Body of pancreas (tissue), 4 donors: ENCODE measurements around the gene MOAP1. TPM values are rescaled to one million over a fixed set of nuclear protein-coding genes. Genes with fewer than 3 reads are reported as not detected.

Source experiments
- ATAC-seq: fragments of 150-250 bp; one replicate; pipeline ENCODE4 v1.9.1; 2016
- DNase-seq, 4 donors: peaks; one replicate each; pipeline ENCODE4 v3.0.0-alpha.2; 2019
- H3K27ac ChIP-seq, 4 donors: fragments of 200-600 bp; sonication (generic); 1 replicate in 3 of 4; 2 replicates in 1 of 4; pipeline versions ENCODE4 v1.5.1 to v1.6.1; 2016 to 2019; ENCODE audit warnings: mild to moderate bottlenecking in 1 of 4, mixed read lengths in 1 of 4, moderate library complexity in 1 of 4
- H3K27me3 ChIP-seq, 2 donors: fragments of 200-600 bp; sonication (generic); one replicate each; pipeline ENCODE4 v1.6.0; 2016; ENCODE audit warnings: mild to moderate bottlenecking in 1 of 2
- H3K36me3 ChIP-seq, 2 donors: fragments of 200-600 bp; sonication (generic); replicated peaks in 1 of 2; 2 replicates each; pipeline ENCODE4 v1.5.1; 2016; ENCODE audit warnings: low read depth in 2 of 2; ENCODE audit not compliant: insufficient read depth in 1 of 2
- H3K4me1 ChIP-seq: fragments of 200-600 bp; sonication (generic); one replicate; pipeline ENCODE4 v1.6.0; 2016
- H3K4me3 ChIP-seq, 2 donors: fragments of 200-600 bp; sonication (generic); 1 replicate in 1 of 2; 2 replicates in 1 of 2; pipeline ENCODE4 v1.5.1; 2016 to 2019
- H3K9me3 ChIP-seq, 3 donors: fragments of 200-600 bp; sonication (generic); 1 replicate in 2 of 3; 2 replicates in 1 of 3; pipeline ENCODE4 v1.5.1; 2016
- POLR2A ChIP-seq, 3 donors: fragments of 450-650 bp; IDR thresholded peaks; one replicate each; pipeline ENCODE4 v1.6.1; 2016; ENCODE audit warnings: antibody characterized with exemption in 3 of 3, mild to moderate bottlenecking in 2 of 3
- WGBS, 2 donors: methylation state at CpG; one replicate each; pipeline ENCODE4 v1.1.5; 2017; 5-methylcytosine and 5-hydroxymethylcytosine counted together
- intact Hi-C: fragments of 100-400 bp; cut with DNase I; formaldehyde crosslinking; loops from one replicate; pipeline ENCODE4 v1.15.1; 2023
- total RNA-seq, 2 donors: library from RNA; depleted of rRNA; stranded (reverse); fragments of >200 nt; gene quantifications; one replicate each; pipeline ENCODE4 v1.1.0, GENCODE V29; 2016
- TF ChIP-seq, protein P1 (sequence below), 7 experiments: fragments of 450-650 bp in 4 of 7; fragments of 200-600 bp in 3 of 7; sonication (generic) in 3 of 7; IDR thresholded peaks; one replicate each; pipeline ENCODE4 v1.5.1; 2016 to 2019; ENCODE audit warnings: antibody characterized with exemption in 7 of 7

MOAP1 gene
- total RNA-seq, 2 donors from 2014 or later = 10.2 to 17.9 TPM

DNA sequence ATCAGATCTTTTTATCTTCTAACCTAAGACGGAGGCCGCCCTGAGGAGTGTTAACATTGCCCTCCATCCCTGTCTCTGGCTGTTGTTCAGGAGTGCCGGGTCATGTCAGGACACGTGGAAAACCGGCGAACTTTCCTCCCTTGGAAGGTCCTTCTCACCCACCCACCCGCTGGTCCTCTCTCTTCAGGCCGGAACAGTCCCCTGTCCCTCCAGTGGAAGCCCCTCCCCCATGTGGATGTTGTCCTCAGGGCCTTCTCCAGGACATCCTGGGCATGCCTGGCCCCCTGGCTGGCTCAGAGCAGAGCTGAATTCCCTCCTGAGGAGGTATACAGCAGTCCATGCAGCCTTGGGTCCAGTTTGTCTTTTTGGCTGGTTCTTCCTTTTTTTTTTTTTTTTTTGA, 48.7 kb downstream of the MOAP1 start:
- Histone ChIP-seq H3K27me3 (no peaks in the 10 kb centered on the region), H3K4me1 (peaks cover 50% of the 10 kb centered on the region), H3K4me3 (no peak overlapping the region), H3K36me3 (no peaks in the 10 kb centered on the region), H3K27ac (peak overlapping the region; percentile 45 to 73 (median 62)), H3K9me3 (no peaks in the 10 kb centered on the region)
- intact Hi-C loops = no loop called here
- ATAC-seq (no peak), DNase-seq (no peak)
- WGBS, 2 donors = 37 to 57% methylated on average over 8 of the region's 8 CpGs
- TF ChIP-seq POLR2A (IDR thresholded peaks at IDR 0.05) = no peak
- TF ChIP-seq, protein P1, sequence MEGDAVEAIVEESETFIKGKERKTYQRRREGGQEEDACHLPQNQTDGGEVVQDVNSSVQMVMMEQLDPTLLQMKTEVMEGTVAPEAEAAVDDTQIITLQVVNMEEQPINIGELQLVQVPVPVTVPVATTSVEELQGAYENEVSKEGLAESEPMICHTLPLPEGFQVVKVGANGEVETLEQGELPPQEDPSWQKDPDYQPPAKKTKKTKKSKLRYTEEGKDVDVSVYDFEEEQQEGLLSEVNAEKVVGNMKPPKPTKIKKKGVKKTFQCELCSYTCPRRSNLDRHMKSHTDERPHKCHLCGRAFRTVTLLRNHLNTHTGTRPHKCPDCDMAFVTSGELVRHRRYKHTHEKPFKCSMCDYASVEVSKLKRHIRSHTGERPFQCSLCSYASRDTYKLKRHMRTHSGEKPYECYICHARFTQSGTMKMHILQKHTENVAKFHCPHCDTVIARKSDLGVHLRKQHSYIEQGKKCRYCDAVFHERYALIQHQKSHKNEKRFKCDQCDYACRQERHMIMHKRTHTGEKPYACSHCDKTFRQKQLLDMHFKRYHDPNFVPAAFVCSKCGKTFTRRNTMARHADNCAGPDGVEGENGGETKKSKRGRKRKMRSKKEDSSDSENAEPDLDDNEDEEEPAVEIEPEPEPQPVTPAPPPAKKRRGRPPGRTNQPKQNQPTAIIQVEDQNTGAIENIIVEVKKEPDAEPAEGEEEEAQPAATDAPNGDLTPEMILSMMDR (IDR thresholded peaks at IDR 0.05) = no peak

DNA sequence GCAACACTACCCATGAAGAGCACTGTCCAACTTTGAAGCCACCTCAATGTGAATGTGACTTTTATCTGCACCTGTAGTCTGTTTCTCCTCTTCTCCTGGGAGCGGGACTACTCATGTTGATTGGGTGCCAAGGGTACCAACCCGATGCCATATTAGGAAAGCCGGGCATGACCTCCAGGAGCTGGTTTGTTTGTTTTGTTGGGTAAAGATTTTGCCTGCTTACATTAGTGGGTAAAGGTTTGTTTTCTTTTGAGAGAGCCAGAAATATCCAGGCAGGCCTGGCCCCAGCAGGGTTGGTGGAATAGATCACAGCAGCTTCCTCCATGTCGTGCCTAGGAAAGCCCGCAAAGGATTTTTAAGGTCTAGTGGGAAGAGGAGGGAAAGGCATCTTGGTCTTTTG, 49.3 kb downstream of the MOAP1 start:
- intact Hi-C loops = no loop called here
- WGBS, 2 donors = 20 to 23% methylated on average over 5 of the region's 5 CpGs
- ATAC-seq (peak; percentile 63), DNase-seq (peak; percentile 69 to 85 (median 82))
- Histone ChIP-seq H3K27me3 (no peaks in the 10 kb centered on the region), H3K9me3 (no peaks in the 10 kb centered on the region), H3K4me1 (peaks cover 50% of the 10 kb centered on the region), H3K36me3 (no peaks in the 10 kb centered on the region), H3K27ac (peak overlapping the region; percentile 45 to 73 (median 62)), H3K4me3 (no peak overlapping the region)
- peak in 1 of 3 donors; percentile 12 for TF ChIP-seq POLR2A (IDR thresholded peaks at IDR 0.05)
- TF ChIP-seq, protein P1 (IDR thresholded peaks at IDR 0.05) = no peak

DNA sequence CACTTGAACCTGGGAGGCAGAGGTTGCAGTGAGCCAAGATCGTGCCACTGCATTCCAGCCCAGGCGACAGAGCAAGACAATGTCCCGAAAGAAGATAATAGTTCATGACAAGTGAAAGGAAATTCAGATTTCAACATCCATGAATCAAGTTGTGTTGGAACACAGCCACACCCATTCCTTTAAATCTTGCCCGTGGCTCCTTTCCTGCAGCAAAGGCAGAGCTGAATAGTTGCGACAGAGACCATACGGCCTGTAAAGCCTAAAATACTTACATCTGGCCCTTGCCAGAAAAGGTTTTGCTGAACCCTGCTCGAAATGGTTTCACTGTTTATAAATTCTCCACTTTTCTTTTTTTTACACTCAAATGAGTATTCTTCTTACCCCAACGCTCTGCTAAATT, 51.2 kb downstream of the MOAP1 start:
- Histone ChIP-seq H3K36me3 (no peaks in the 10 kb centered on the region), H3K4me3 (no peak overlapping the region), H3K4me1 (peaks cover 47% of the 10 kb centered on the region), H3K9me3 (no peaks in the 10 kb centered on the region), H3K27me3 (no peaks in the 10 kb centered on the region), H3K27ac (peak overlapping the region in 2 of 4 donors; percentile 23 to 35)
- TF ChIP-seq, protein P1 (IDR thresholded peaks at IDR 0.05) = no peak
- TF ChIP-seq POLR2A (IDR thresholded peaks at IDR 0.05) = no peak
- no peak for ATAC-seq
- WGBS, 2 donors = 72 to 87% methylated on average over 8 of the region's 8 CpGs
- peak in 1 of 4 donors; percentile 49 for DNase-seq
- intact Hi-C loops = no loop called here

DNA sequence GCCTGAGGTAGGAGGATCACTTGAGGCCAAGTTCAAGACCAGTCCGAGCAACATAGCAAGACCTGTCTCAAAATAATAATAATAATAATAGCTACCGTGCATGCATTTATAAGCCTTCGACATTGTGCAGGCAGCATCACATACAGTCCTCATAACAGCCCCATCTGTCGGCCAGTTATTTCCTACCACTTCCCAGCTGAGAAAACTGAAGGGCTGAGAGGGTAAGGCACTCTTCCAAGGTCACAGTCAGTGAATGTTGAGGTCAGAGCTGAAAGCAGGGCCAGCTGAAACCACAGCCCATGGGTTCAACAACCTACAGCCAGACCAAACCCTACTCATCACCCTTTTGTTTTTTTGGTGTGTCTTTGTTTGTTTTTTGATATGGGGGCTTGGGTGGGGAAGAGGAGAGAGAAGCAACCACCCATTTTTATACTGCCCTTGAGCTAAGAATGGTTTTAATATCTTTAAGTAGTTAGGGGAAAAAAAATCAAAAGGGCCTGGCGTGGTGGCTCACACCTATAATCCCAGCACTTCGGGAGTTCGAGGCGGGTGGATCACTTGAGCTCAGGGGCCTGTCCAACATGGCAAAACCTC, 52.1 kb downstream of the MOAP1 start:
- 49 to 60% methylated on average over 8 of the region's 8 CpGs for WGBS, 2 donors
- Histone ChIP-seq H3K27me3 (no peaks in the 10 kb centered on the region), H3K27ac (peak overlapping the region in 3 of 4 donors; percentile 23 to 35 (median 32)), H3K4me1 (peaks cover 38% of the 10 kb centered on the region), H3K4me3 (no peak overlapping the region), H3K9me3 (no peaks in the 10 kb centered on the region), H3K36me3 (no peaks in the 10 kb centered on the region)
- intact Hi-C loops = no loop called here
- ATAC-seq (peak; percentile 84), DNase-seq (peak; percentile 74 to 85 (median 82))
- TF ChIP-seq POLR2A (IDR thresholded peaks at IDR 0.05) = no peak
- TF ChIP-seq, protein P1 (IDR thresholded peaks at IDR 0.05) = peak; percentile 27 to 72 (median 65)

Other genes starting within 250 kb of the MOAP1 start
- gene ITPK1, start 69.0 kb downstream of the MOAP1 start, total RNA-seq = 10 to 100 TPM; 30.1 to 32.6 TPM
- gene LYSET, start 420 bp upstream of the MOAP1 start, total RNA-seq = 1 to 10 TPM in 1 of 2 donors, under 1 TPM in 1; 0.66 to 5.4 TPM
- gene GON7, start 22.2 kb upstream of the MOAP1 start, total RNA-seq = 10 to 100 TPM in 1 of 2 donors, 1 to 10 TPM in 1; 6.5 to 11.2 TPM
- 10 to 100 TPM in 1 of 2 donors, 1 to 10 TPM in 1; 4.9 to 17.4 TPM for gene UBR7, start 22.4 kb upstream of the MOAP1 start, total RNA-seq
- 10 to 100 TPM; 16.3 to 25.1 TPM for gene BTBD7, start 148.1 kb upstream of the MOAP1 start, total RNA-seq
- gene COX8C, start 162.3 kb upstream of the MOAP1 start, total RNA-seq = not detected
- 1 to 10 TPM in 1 of 2 donors, under 1 TPM in 1; 0.78 to 3.3 TPM for gene UNC79, start 246.0 kb upstream of the MOAP1 start, total RNA-seq